SH-SY5Y (cell line): ENCODE data around the gene EPHB2.

ENCODE experiments used
- GATA2 ChIP-seq: IDR thresholded peaks from 2 replicates; pipeline ENCODE4 v1.6.1; 2011; ENCODE audit warnings: mild to moderate bottlenecking, low read depth, low read length
- GATA3 ChIP-seq: IDR thresholded peaks from 2 replicates; pipeline ENCODE4 v1.6.1; 2011; ENCODE audit warnings: low read depth, mild to moderate bottlenecking, low read length, moderate library complexity

Gene EPHB2

DNA sequence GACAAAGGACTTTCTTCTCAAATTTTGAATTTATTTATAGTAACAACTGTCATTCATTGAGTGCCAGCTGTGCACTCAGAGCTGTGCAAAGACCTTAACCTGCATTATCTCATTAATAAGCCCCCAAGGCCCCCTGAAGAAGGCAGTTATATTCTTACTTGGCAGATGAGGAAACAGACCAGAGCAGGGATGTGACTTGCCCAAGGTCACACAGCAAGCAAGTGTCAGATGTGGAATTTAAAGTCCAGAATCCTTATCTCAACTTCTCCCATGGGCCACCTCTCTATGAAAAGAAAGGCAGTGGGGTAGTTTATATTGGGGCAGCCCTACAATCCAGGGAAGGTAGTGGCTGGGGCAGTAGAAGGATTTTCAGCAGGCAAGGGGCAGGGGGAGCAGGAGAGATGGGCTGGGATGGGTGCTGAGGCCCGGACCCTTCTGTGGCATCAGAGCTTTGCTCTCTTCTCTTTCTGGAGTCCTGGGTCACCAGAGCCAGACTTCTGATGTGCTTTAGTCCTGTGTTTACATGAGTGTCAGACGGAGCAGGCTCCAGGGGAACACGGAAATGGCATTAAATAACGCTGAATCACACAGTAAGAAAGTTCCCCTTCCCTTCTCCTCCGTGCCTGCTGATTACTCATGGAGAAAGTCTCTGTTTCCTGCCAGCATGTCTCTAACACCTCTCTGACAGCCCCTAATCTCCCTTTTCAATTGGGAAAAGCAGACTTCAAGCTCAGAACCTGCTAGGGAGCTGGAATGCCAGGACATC lies 39.5 kb downstream of the EPHB2 start:
- no peak for TF ChIP-seq GATA3
- TF ChIP-seq GATA2, result no peak

DNA sequence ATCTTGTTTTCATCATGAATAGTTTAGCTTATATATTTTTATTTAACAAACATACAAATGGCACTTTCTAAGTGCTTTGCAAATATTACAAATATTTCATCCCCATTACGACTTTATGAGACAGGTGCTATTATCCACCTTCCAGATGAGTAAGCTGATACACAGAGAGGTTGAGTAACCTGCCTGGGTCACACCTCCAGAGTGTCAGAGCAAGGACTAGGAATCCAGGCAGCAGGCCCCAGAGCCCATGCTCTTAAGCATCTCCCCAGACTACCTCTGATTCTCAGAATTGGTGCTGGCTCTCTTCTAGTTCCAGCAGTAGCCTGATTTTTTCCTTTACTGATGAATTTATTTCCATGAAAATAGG lies 40.0 kb downstream of the EPHB2 start:
- TF ChIP-seq GATA3, result no peak
- TF ChIP-seq GATA2, result no peak

- TF ChIP-seq GATA2, result no peak
- TF ChIP-seq GATA3, result no peak
Observed at GRCh38 chr1:22751124-22751531, 40.5 kb downstream of the EPHB2 start.

DNA sequence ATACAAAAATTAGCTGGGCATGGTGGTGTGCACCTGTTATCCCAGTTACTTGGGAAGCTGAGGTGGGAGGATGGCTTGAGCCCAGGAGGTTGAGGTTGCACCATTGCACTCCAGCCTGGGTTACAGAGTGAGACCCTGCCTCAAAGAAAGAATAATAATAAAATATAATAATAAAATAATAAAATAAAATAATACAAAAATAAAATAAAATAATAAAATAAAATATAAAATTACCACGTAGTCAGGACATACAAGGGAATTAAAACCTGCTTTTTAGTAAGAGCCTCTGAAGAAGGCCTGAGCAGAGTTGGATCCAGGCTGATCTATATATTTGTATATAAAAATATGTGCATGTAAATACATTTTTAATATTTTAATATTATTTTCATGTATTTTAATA lies 41.7 kb downstream of the EPHB2 start:
- no peak for TF ChIP-seq GATA2

- TF ChIP-seq GATA2 (no peak), GATA3 (no peak)
Observed at GRCh38 chr1:22753481-22753971, 42.9 kb downstream of the EPHB2 start.

- TF ChIP-seq GATA3 (no peak), GATA2 (no peak)
Observed at GRCh38 chr1:22754106-22754768, 43.6 kb downstream of the EPHB2 start.

DNA sequence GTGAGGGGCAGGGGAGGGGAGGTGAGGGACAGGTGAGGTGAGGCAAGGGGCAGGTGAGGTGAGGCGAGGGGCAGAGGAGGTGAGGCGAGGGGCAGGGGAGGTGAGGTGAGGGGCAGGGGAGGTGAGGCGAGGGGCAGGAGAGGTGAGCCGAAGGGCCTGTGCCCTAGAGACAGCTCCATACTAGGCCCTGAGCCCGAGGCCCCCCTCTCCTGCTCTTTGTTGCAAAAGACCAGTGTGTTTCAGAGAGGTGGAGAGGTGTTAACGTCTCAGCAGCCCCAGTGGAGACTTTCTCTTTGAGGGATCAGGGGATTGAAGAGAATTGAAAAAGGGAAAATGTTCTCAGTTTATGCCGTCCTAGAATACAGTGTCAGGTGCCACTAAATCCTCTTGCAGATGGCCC lies 44.2 kb downstream of the EPHB2 start:
- no peak for TF ChIP-seq GATA2
- TF ChIP-seq GATA3, result no peak

GRCh38 chr1:22755641-22756040 lies 45.0 kb downstream of the EPHB2 start:
- TF ChIP-seq GATA2, result no peak
- TF ChIP-seq GATA3, result no peak

GRCh38 chr1:22756125-22756735 lies 45.6 kb downstream of the EPHB2 start:
- no peak for TF ChIP-seq GATA2
- TF ChIP-seq GATA3, result no peak

- TF ChIP-seq GATA3, result no peak
- TF ChIP-seq GATA2, result no peak
Observed at GRCh38 chr1:22760455-22760854, 49.8 kb downstream of the EPHB2 start.

- TF ChIP-seq GATA2 (no peak), GATA3 (no peak)
Observed at GRCh38 chr1:22761101-22761500, 50.5 kb downstream of the EPHB2 start.

DNA sequence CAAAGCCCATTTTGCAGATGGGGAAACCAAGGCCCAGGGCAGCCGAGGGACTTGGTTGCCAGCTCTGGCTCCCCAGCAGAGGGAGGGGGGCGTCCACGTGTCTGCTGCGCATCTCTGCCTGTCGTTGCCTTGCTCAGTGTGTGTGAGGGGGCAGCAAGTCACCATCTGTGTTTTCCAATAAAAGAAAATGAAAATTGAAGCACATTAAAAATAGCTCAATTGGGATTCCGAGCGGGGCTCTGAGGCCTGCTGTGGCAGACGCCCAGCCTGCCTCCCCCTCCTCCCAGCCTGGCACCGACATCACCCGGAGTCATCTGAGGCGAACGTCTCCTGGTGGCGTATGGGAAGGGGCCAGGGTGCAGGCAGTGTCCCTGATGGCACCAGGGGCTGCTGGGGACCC lies 51.2 kb downstream of the EPHB2 start:
- no peak for TF ChIP-seq GATA2
- no peak for TF ChIP-seq GATA3

GRCh38 chr1:22763487-22764200 lies 53.0 kb downstream of the EPHB2 start:
- TF ChIP-seq GATA2 (no peak), GATA3 (no peak)

DNA sequence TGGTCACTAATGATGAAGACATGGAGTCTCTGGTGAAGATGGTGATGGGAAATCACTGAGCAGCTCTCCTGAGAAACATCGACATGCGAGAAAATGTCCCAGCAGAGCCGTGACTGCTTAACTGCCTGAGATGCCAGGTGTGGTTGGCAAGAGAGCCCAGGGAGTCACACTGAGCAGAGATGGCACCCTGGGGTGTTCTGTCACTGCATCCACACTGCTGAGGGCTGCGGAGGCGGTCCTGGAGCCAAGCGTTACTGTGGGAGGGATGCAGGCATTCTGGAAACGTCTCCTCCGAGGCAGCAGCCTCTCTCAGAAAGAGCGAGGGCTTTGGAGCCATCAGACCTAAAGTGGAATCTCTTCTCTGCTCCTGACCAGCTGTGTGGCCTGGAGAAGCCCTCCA lies 57.2 kb downstream of the EPHB2 start:
- TF ChIP-seq GATA3, result no peak
- no peak for TF ChIP-seq GATA2
